Neutrophil (primary cell): ENCODE data around the gene ZNF629.
"Not testable (repeated sequence)": the region's sequence is repeated elsewhere in the genome, so short reads cannot be mapped to it uniquely, and the experiment has no call there.

Experiments used
- H3K27ac ChIP-seq: fragments of 200-600 bp; sonication (generic); 2 replicates; pipeline ENCODE4 v1.5.1; 2016; ENCODE audit warnings: mild to moderate bottlenecking, moderate library complexity
- H3K27me3 ChIP-seq: fragments of 200-600 bp; sonication (generic); 2 replicates; pipeline ENCODE4 v1.6.0; 2016; ENCODE audit warnings: mild to moderate bottlenecking
- H3K36me3 ChIP-seq: fragments of 200-600 bp; sonication (generic); 2 replicates; pipeline ENCODE4 v1.5.1; 2017
- H3K4me1 ChIP-seq, 2 experiments: fragments of 200-600 bp in 1 of 2; sonication (generic) in 1 of 2; 1 replicate in 1 of 2; 2 replicates in 1 of 2; pipeline versions ENCODE4 v1.5.1 to v1.6.1; 2013 to 2016; ENCODE audit warnings: low read depth in 1 of 2, low read length in 1 of 2, mild to moderate bottlenecking in 1 of 2, moderate library complexity in 1 of 2; ENCODE audit not compliant: control insufficient read depth in 1 of 2, insufficient read depth in 1 of 2
- H3K4me3 ChIP-seq, 2 experiments: fragments of 200-600 bp in 1 of 2; sonication (generic) in 1 of 2; 1 replicate in 1 of 2; 2 replicates in 1 of 2; pipeline ENCODE4 v1.5.1; 2013 to 2016; ENCODE audit warnings: low read depth in 1 of 2, low read length in 1 of 2, mild to moderate bottlenecking in 1 of 2, moderate library complexity in 1 of 2
- H3K9me3 ChIP-seq: fragments of 200-600 bp; sonication (generic); 2 replicates; pipeline ENCODE4 v1.5.1; 2016
- TF ChIP-seq, protein P1 (sequence below): fragments of 200-600 bp; sonication (generic); IDR thresholded peaks from 2 replicates; pipeline ENCODE4 v1.5.1; 2016; ENCODE audit warnings: antibody characterized with exemption

The ZNF629 gene

DNA sequence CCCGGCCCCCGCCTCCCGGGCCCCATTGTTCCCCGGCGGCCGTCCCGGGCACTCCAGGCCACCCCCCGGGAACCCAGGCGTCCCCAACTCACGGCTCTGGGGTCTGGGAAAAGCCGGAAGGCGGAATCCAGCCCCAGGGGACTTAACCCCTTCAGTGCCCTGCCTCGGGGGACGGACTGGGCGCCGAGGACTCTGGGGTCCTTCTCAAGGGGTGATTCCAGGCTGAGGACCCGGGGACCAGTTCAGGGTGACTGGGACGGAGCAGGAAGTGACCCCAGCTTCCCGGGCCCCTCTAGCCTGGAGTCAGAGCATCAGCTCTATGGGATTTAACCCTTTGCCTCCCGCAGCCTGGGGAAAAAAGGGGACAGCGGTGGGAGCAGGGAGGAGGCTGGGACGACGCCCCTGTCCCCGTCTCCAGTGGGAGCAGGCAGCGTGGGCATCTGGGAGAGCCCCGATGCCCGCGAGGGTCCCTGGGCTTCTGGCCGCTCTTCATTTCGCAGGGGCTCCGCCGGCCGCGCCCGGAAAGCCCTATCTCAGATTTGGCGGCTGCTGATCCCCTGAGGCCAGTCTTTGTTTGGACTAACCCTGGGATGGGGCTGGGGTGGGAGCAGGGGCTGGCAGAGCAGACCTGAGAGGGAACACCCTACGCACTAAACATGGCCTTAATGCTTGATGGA, at the start of gene ZNF629:
Gene ZNF629 (minus strand): TSS at position 270 of the 677 bp plus-strand sequence. CDS start 2,723 bp downstream, outside the sequence.
- TF ChIP-seq, protein P1, sequence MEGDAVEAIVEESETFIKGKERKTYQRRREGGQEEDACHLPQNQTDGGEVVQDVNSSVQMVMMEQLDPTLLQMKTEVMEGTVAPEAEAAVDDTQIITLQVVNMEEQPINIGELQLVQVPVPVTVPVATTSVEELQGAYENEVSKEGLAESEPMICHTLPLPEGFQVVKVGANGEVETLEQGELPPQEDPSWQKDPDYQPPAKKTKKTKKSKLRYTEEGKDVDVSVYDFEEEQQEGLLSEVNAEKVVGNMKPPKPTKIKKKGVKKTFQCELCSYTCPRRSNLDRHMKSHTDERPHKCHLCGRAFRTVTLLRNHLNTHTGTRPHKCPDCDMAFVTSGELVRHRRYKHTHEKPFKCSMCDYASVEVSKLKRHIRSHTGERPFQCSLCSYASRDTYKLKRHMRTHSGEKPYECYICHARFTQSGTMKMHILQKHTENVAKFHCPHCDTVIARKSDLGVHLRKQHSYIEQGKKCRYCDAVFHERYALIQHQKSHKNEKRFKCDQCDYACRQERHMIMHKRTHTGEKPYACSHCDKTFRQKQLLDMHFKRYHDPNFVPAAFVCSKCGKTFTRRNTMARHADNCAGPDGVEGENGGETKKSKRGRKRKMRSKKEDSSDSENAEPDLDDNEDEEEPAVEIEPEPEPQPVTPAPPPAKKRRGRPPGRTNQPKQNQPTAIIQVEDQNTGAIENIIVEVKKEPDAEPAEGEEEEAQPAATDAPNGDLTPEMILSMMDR = no peak
- peak within 1 kb of the TSS; percentile 49 for H3K27ac ChIP-seq

DNA sequence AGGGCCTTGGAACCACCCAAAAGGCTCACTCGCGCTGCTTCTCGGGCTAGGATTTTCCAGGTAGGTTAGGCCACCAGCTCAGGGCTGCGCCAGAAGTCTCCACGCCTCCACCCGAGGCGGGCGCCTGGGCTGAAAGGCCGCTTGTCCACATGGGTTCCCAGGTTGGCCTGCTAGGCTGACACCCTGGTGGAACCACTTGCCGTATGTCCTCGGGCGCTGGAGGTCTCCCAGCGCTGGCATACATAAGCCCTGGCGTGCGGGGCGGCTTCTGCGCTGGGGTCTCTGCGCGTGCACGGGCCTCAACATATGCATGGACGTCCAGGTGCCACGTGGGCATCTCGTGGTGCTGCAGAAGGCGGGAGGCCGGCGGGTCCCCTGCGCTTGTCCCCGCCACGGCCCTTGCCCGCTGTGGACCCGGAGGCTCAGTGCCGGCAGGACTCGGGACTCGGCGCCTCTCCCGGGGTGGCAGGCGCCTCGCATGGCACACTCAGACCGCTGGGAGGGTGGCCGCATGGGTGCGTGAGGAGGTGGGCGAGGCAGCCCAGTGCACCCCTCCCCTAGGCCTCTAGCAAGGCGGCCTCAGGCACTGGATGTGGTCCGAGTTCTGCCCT, 47.2 kb upstream of the ZNF629 start:
- Histone ChIP-seq H3K27me3 (no peaks in the 10 kb centered on the region), H3K36me3 (no peaks in the 10 kb centered on the region), H3K9me3 (no peaks in the 10 kb centered on the region), H3K27ac (no peak overlapping the region), H3K4me1 (no peaks in the 10 kb centered on the region), H3K4me3 (no peak overlapping the region)
- TF ChIP-seq, protein P1 = no peak

More for the DNA sequence above, at the start of gene ZNF629:
- Histone ChIP-seq H3K36me3 (peaks cover 24% of the 10 kb centered on the region), H3K4me3 (peak within 1 kb of the TSS; percentile 61 to 73), H3K9me3 (no peaks in the 10 kb centered on the region), H3K4me1 (peaks cover 25 to 31% of the 10 kb centered on the region in 2 experiments), H3K27me3 (no peaks in the 10 kb centered on the region)

DNA sequence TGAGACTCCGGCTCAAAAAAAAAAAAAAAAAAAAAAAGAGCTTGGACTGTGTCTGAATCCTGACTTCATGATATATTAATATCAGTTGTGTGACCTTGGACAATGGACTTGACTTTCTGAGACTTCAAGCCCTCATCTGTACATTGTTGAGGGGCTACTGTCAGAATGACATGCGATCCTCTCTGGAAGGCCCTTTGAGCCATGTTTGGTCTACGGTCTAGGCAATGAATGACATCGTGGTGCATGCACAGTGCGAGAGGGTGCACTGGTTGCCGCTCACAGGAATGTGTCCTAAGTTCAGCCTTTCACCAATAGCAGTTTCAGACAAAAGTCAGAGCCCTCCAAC, 43.0 kb upstream of the ZNF629 start:
- TF ChIP-seq, protein P1 = no peak
- Histone ChIP-seq H3K4me3 (no peak overlapping the region), H3K9me3 (no peaks in the 10 kb centered on the region), H3K27ac (no peak overlapping the region), H3K36me3 (no peaks in the 10 kb centered on the region), H3K4me1 (no peaks in the 10 kb centered on the region), H3K27me3 (no peaks in the 10 kb centered on the region)

DNA sequence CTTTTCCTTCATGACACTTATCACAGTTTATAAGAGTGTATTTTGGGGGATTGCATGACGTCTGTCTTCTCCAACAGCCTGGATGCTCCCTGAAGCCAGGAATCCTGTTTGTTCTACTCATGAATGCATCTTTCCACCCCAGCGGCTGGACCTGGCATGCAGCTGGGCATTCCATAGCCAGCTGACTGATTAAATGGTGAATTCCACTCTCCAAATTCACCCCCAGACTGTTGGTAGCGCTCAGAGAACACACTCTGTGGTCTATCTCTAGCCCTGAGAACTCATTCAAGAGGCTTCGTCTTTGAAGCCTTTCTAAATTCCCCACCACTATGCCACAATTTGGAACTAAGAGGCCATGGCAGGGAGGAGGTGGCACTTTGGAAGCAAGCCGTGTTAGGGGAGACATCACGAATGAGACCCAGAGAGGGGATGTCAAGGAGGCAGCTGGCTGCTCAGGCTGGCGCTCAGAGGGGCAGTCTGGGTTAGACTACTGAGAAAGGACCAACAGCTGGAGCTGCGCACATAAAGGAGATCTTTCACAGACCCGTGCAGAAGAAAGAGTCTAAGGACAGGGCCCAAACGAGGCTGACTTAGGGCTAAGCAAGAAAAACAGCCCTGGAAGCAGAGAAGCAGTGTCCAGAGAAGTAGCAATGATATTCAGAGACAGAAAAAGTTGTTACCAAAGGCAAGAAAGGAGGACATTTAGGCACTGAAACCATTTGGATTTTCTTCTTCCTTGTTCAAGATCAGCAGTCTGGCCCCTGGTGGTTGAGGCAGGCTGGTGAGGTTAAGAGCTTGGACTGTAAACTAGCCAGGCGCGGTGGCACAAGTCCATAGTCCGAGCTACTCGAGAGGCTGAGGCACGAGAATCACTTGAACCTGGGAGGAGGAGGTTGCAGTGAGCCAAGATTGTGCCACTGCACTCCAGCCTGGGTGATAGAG, 42.4 kb upstream of the ZNF629 start:
- Histone ChIP-seq H3K27me3 (no peaks in the 10 kb centered on the region), H3K4me1 (no peaks in the 10 kb centered on the region), H3K36me3 (no peaks in the 10 kb centered on the region), H3K27ac (no peak overlapping the region), H3K4me3 (no peak overlapping the region), H3K9me3 (no peaks in the 10 kb centered on the region)
- TF ChIP-seq, protein P1 = no peak

DNA sequence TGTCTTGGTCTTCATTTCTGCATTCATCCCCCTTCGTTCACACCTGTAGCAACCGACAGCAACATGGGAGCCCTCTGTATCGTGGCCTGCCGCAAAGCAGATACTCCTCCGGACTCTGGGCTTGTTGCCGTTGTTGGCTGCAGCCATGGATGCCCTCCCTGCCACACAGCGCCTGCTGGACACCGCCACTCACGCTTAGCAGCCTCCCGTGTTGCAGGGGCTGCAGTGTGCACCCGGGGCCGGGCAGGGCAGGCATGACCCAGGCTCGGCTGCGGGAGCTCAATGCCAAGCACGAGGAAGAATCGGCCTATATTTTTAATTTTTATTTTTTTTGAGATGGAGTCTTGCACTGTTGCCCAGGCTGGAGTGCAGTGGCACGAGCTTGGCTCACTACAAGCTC, 34.9 kb upstream of the ZNF629 start:
- no peaks in the 10 kb centered on the region for H3K9me3 ChIP-seq
- H3K4me3 ChIP-seq = no peak overlapping the region
- H3K27me3 ChIP-seq = no peaks in the 10 kb centered on the region
- TF ChIP-seq, protein P1 = no peak
- no peak overlapping the region for H3K27ac ChIP-seq
- H3K36me3 ChIP-seq = no peaks in the 10 kb centered on the region
- H3K4me1 ChIP-seq = no peaks in the 10 kb centered on the region

DNA sequence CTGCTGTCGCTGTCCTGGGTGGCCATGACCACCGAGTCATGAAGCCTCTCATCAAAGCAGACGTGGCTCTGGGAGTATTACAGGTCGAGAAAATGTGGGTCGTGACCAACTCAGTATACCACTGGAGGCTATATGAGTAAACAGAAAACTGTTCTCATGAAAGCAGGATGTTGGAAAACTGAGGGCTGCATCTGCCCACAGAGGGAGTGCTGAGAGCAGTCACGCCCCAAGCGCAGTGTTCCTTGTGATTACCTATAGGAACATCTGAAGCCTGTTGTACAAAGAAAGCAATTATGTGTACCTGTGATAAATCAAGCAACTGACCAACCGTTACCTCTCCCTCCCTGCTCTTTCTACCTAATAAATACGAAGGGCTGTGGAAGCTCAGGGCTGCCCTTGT, 34.4 kb upstream of the ZNF629 start:
- not testable (repeated sequence) for H3K36me3 ChIP-seq

More for the DNA sequence above, 34.4 kb upstream of the ZNF629 start:
- H3K27me3 ChIP-seq, H3K4me3 ChIP-seq, H3K9me3 ChIP-seq, H3K4me1 ChIP-seq, H3K27ac ChIP-seq: not testable (repeated sequence)
